H9 (cell line): ENCODE results near the gene CERKL. TPM values are rescaled to one million over a fixed set of nuclear protein-coding genes. Genes with fewer than 3 reads are reported as not detected.

Experiments
- DNase-seq: peaks from one replicate; pipeline ENCODE4 v3.0.0-alpha.2; 2017
- H2AFZ ChIP-seq: one replicate; pipeline ENCODE4 v1.6.1; 2013; ENCODE audit warnings: mild to moderate bottlenecking, low read length, control low read depth, moderate library complexity
- H2AK5ac ChIP-seq: 2 replicates; pipeline ENCODE4 v1.6.1; 2013; ENCODE audit warnings: low read length, control low read depth, mixed read lengths; ENCODE audit not compliant: insufficient read length
- H2BK120ac ChIP-seq: one replicate; pipeline ENCODE4 v1.6.1; 2013; ENCODE audit warnings: low read depth, mild to moderate bottlenecking, low read length, control low read depth, inconsistent platforms; ENCODE audit not compliant: poor library complexity, severe bottlenecking
- H2BK12ac ChIP-seq: 2 replicates; pipeline ENCODE4 v1.6.1; 2013; ENCODE audit warnings: low read length, control low read depth, mixed read lengths, low read depth; ENCODE audit not compliant: insufficient read length
- H2BK15ac ChIP-seq: 2 replicates; pipeline ENCODE4 v1.6.1; 2013; ENCODE audit warnings: low read depth, low read length, control low read depth
- H2BK20ac ChIP-seq: one replicate; pipeline ENCODE4 v1.6.1; 2013; ENCODE audit warnings: low read depth, mild to moderate bottlenecking, low read length, control low read depth, inconsistent platforms; ENCODE audit not compliant: poor library complexity, severe bottlenecking
- H2BK5ac ChIP-seq: 2 replicates; pipeline ENCODE4 v1.6.1; 2013; ENCODE audit warnings: low read length, control low read depth, mixed read lengths; ENCODE audit not compliant: insufficient read length
- H3K14ac ChIP-seq: 2 replicates; pipeline ENCODE4 v1.6.1; 2013; ENCODE audit warnings: low read length, control low read depth; ENCODE audit not compliant: insufficient read depth
- H3K18ac ChIP-seq: 2 replicates; pipeline ENCODE4 v1.6.1; 2013; ENCODE audit warnings: low read depth, mild to moderate bottlenecking, mixed read lengths, low read length, control low read depth; ENCODE audit not compliant: insufficient read length
- H3K23ac ChIP-seq: 2 replicates; pipeline ENCODE4 v1.6.1; 2013; ENCODE audit warnings: low read length, control low read depth, mixed read lengths, low read depth; ENCODE audit not compliant: insufficient read length
- H3K23me2 ChIP-seq: 2 replicates; pipeline ENCODE4 v1.6.1; 2013; ENCODE audit warnings: low read depth, mild to moderate bottlenecking, mixed read lengths, low read length, control low read depth; ENCODE audit not compliant: insufficient read length, poor library complexity, severe bottlenecking
- H3K27ac ChIP-seq: 2 replicates; pipeline ENCODE4 v1.5.1; 2013; ENCODE audit warnings: low read length, control low read depth, mixed read lengths, low read depth; ENCODE audit not compliant: insufficient read length
- H3K27me3 ChIP-seq: 2 replicates; pipeline ENCODE4 v1.6.1; 2013; ENCODE audit warnings: low read length, control low read depth, inconsistent platforms; ENCODE audit not compliant: insufficient read depth
- H3K4ac ChIP-seq: 2 replicates; pipeline ENCODE4 v1.6.1; 2013; ENCODE audit warnings: low read depth, mild to moderate bottlenecking, control low read depth, inconsistent platforms, low read length, moderate library complexity
- H3K4me1 ChIP-seq: 2 replicates; pipeline ENCODE4 v1.6.1; 2013; ENCODE audit warnings: low read length, control low read depth, inconsistent platforms; ENCODE audit not compliant: insufficient read depth
- H3K4me2 ChIP-seq: 2 replicates; pipeline ENCODE4 v1.6.1; 2013; ENCODE audit warnings: low read length, control low read depth, mixed read lengths; ENCODE audit not compliant: insufficient read length, insufficient read depth
- H3K56ac ChIP-seq: 2 replicates; pipeline ENCODE4 v1.6.1; 2013; ENCODE audit warnings: low read depth, mild to moderate bottlenecking, mixed read lengths, low read length, control low read depth; ENCODE audit not compliant: insufficient read length
- H3K79me1 ChIP-seq: 2 replicates; pipeline ENCODE4 v1.6.1; 2013; ENCODE audit warnings: low read depth, mild to moderate bottlenecking, moderate library complexity, low read length, control low read depth, inconsistent platforms; ENCODE audit not compliant: insufficient read depth, poor library complexity, severe bottlenecking
- H3K79me2 ChIP-seq: 2 replicates; pipeline ENCODE4 v1.6.1; 2013; ENCODE audit warnings: low read length, control low read depth, inconsistent platforms; ENCODE audit not compliant: insufficient read depth
- H3K9ac ChIP-seq: 2 replicates; pipeline ENCODE4 v1.6.1; 2013; ENCODE audit warnings: low read length, control low read depth, mixed read lengths; ENCODE audit not compliant: insufficient read length; ENCODE audit errors: extremely low read depth
- H3K9me3 ChIP-seq: one replicate; pipeline ENCODE4 v1.6.1; 2013; ENCODE audit warnings: low read depth, low read length, inconsistent platforms; ENCODE audit not compliant: control insufficient read depth
- H3T11ph ChIP-seq: one replicate; pipeline ENCODE4 v1.6.1; 2013; ENCODE audit warnings: mild to moderate bottlenecking, low read length, control low read depth, inconsistent platforms
- H4K20me1 ChIP-seq: one replicate; pipeline ENCODE4 v1.6.1; 2013; ENCODE audit not compliant: control insufficient read depth, insufficient read length, insufficient read depth
- H4K5ac ChIP-seq: 2 replicates; pipeline ENCODE4 v1.6.1; 2013; ENCODE audit warnings: low read depth, mild to moderate bottlenecking, mixed read lengths, low read length, control low read depth; ENCODE audit not compliant: insufficient read length
- H4K8ac ChIP-seq: replicated peaks from 2 replicates; pipeline ENCODE4 v1.6.1; 2013; ENCODE audit warnings: low read length, control low read depth, mixed read lengths, low read depth; ENCODE audit not compliant: insufficient read length
- H4K91ac ChIP-seq: 2 replicates; pipeline ENCODE4 v1.6.1; 2013; ENCODE audit warnings: low read depth, mild to moderate bottlenecking, moderate library complexity, mixed read lengths, low read length, control low read depth; ENCODE audit not compliant: insufficient read length
- H3K27ac Mint-ChIP-seq, 3 experiments: 2 replicates in 2 of 3; 3 replicates in 1 of 3; pipeline ENCODE4 v1.8.0; 2020 to 2021; ENCODE audit warnings: mixed read lengths in 3 of 3, mild to moderate bottlenecking in 1 of 3, moderate library complexity in 1 of 3
- H3K27me3 Mint-ChIP-seq: 2 replicates; pipeline ENCODE4 v1.8.0; 2021; ENCODE audit warnings: low read depth, mild to moderate bottlenecking, moderate library complexity, mixed read lengths
- H3K36me3 Mint-ChIP-seq, 3 experiments: 2 replicates in 2 of 3; 3 replicates in 1 of 3; pipeline ENCODE4 v1.8.0; 2020 to 2021; ENCODE audit warnings: low read depth in 3 of 3, mixed read lengths in 3 of 3; ENCODE audit not compliant: insufficient read depth in 1 of 3
- H3K4me1 Mint-ChIP-seq, 2 experiments: 2 replicates each; pipeline ENCODE4 v1.8.0; 2020; ENCODE audit warnings: mixed read lengths in 2 of 2
- H3K4me3 Mint-ChIP-seq, 2 experiments: 2 replicates in 1 of 2; 3 replicates in 1 of 2; pipeline ENCODE4 v1.8.0; 2020 to 2021; ENCODE audit warnings: mild to moderate bottlenecking in 2 of 2, mixed read lengths in 2 of 2, moderate library complexity in 1 of 2
- H3K9me3 Mint-ChIP-seq, 2 experiments: 2 replicates in 1 of 2; 3 replicates in 1 of 2; pipeline ENCODE4 v1.8.0; 2020; ENCODE audit warnings: mild to moderate bottlenecking in 2 of 2, mixed read lengths in 2 of 2, moderate library complexity in 1 of 2
- CTCF ChIP-seq: fragments of 200-600 bp; sonication (generic); conservative IDR thresholded peaks from 3 replicates; pipeline ENCODE4 v1.8.0; 2021; ENCODE audit warnings: antibody characterized with exemption, mild to moderate bottlenecking
- WGBS: extraction: QIAGEN DNeasy Blood & Tissue Kit; methylation state at CpG from one replicate; pipeline ENCODE4 v1.1.7; 2013; ENCODE audit warnings: missing lambda C conversion rate, low lambda C conversion rate, mixed read lengths; ENCODE audit not compliant: insufficient read length; ENCODE audit errors: extremely low coverage; 5-methylcytosine and 5-hydroxymethylcytosine counted together
- total RNA-seq: library from RNA; stranded (reverse); gene quantifications from 2 replicates; pipeline ENCODE4 v1.2.1, GENCODE V29; 2021

The CERKL gene
- total RNA-seq, 1 experiment from 2014 or later: not detected

GRCh38 chr2:181684454-181685149 lies 27.7 kb upstream of the CERKL start:
- H3K79me1 ChIP-seq: no peaks in the 10 kb centered on the region
- H3K9ac ChIP-seq: no peak overlapping the region
- Mint-ChIP-seq H3K9me3 (peaks cover 0 to 4% of the 10 kb centered on the region in 2 experiments; a peak in 3 of 5 replicates), H3K4me3 (peak overlapping the region in 1 of 2 experiments; percentile 83; a peak in 3 of 5 replicates), H3K27ac (no peak overlapping the region; a peak in 2 of 7 replicates), H3K4me1 (peaks cover 31 to 47% of the 10 kb centered on the region in 2 experiments), H3K27me3 (peaks cover 100% of the 10 kb centered on the region), H3K36me3 (no peaks in the 10 kb centered on the region)
- H2BK15ac ChIP-seq: no peak overlapping the region
- no peak for TF ChIP-seq CTCF
- H3K79me2 ChIP-seq: no peaks in the 10 kb centered on the region
- H4K91ac ChIP-seq: no peak overlapping the region
- no peak overlapping the region for H2BK20ac ChIP-seq
- H3K14ac ChIP-seq: no peak overlapping the region
- H3K27ac ChIP-seq: no peak overlapping the region
- H3K56ac ChIP-seq: no peak overlapping the region
- no peak overlapping the region for H4K5ac ChIP-seq
- H2BK5ac ChIP-seq: no peak overlapping the region
- DNase-seq: no peak
- H2AK5ac ChIP-seq: no peak overlapping the region
- no peak overlapping the region for H3K18ac ChIP-seq
- H2BK120ac ChIP-seq: no peak overlapping the region
- peaks cover 57% of the 10 kb centered on the region for H3K27me3 ChIP-seq
- no peak overlapping the region for H3K23ac ChIP-seq
- H3K4ac ChIP-seq: no peak overlapping the region
- H3K4me2 ChIP-seq: peak overlapping the region; percentile 64
- peaks cover 20% of the 10 kb centered on the region for H3K23me2 ChIP-seq
- H3T11ph ChIP-seq: no peak overlapping the region
- H3K4me1 ChIP-seq: peaks cover 4% of the 10 kb centered on the region; the same call in 1 of the 2 replicates
- WGBS: no CpG with 5 or more reads among the region's 26 CpGs
- no peaks in the 10 kb centered on the region for H4K20me1 ChIP-seq
- no peaks in the 10 kb centered on the region for H3K9me3 ChIP-seq
- no peak overlapping the region for H4K8ac ChIP-seq
- no peak overlapping the region for H2BK12ac ChIP-seq
- no peak overlapping the region for H2AFZ ChIP-seq
